Measurements from ENCODE around the gene NFKB2.

GRCh38 chr10:102394801-102395399, 605 bp upstream of the NFKB2 start:
- no peak for TF ChIP-seq CTCF (conservative IDR thresholded peaks at IDR 0.05 in 1 of 2, IDR thresholded peaks at IDR 0.05 in 1 of 2; ENCODE audit: low read depth in 1 of 2, low read length in 2 of 2)
- no peak for TF ChIP-seq EZH2 (IDR thresholded peaks at IDR 0.05; ENCODE audit: low read length, missing control alignments)

Data from fibroblast of lung (primary cell).